HG03558 (cell line): Measurements from ENCODE around the gene TRAPPC2L.

Source experiments
- ATAC-seq: cut with Tn5 transposase; IDR thresholded peaks from one replicate; pipeline ENCODE4 v1.9.1; 2021; ENCODE audit warnings: moderate number of reproducible peaks; ENCODE audit not compliant: unreplicated experiment; ENCODE audit errors: extremely low read depth

The TRAPPC2L gene

GRCh38 chr16:88855176-88855575, 1.8 kb upstream of the TRAPPC2L start:
- no peak for ATAC-seq

GRCh38 chr16:88855736-88856121, 1.2 kb upstream of the TRAPPC2L start:
- ATAC-seq, result no peak

GRCh38 chr16:88856122-88856827, 652 bp upstream of the TRAPPC2L start:
- no peak for ATAC-seq

GRCh38 chr16:88857728-88858339, 907 bp downstream of the TRAPPC2L start:
- no peak for ATAC-seq

- ATAC-seq, result no peak
These were observed 2.6 kb downstream of the TRAPPC2L start for GRCh38 chr16:88859381-88860091.

- no peak for ATAC-seq
These were observed 4.4 kb downstream of the TRAPPC2L start for GRCh38 chr16:88861359-88861758.

GRCh38 chr16:88862968-88863367, 6.0 kb downstream of the TRAPPC2L start:
- no peak for ATAC-seq

- no peak for ATAC-seq
These were observed 6.5 kb downstream of the TRAPPC2L start for GRCh38 chr16:88863426-88863825.

GRCh38 chr16:88864099-88864498, 7.2 kb downstream of the TRAPPC2L start:
- no peak for ATAC-seq

GRCh38 chr16:88864521-88864920, 7.6 kb downstream of the TRAPPC2L start:
- no peak for ATAC-seq

GRCh38 chr16:88865310-88865709, 8.4 kb downstream of the TRAPPC2L start:
- no peak for ATAC-seq

- no peak for ATAC-seq
These were observed 8.8 kb downstream of the TRAPPC2L start for GRCh38 chr16:88865742-88866141.

GRCh38 chr16:88866151-88866920, 9.4 kb downstream of the TRAPPC2L start, which contains the start of gene PABPN1L:
Gene PABPN1L, minus strand, starts transcription at chr16:88866660. Its CDS starts 54 bp downstream, at chr16:88866606.
- no peak for ATAC-seq

GRCh38 chr16:88867581-88868246, 10.8 kb downstream of the TRAPPC2L start:
- ATAC-seq, result no peak

- no peak for ATAC-seq
These were observed 12.2 kb downstream of the TRAPPC2L start for GRCh38 chr16:88868974-88869672.

- no peak for ATAC-seq
These were observed 12.7 kb downstream of the TRAPPC2L start for GRCh38 chr16:88869673-88869980.

- no peak for ATAC-seq
These were observed 13.9 kb downstream of the TRAPPC2L start for GRCh38 chr16:88870608-88871348.

GRCh38 chr16:88871349-88871702, 14.4 kb downstream of the TRAPPC2L start:
- no peak for ATAC-seq
